ENCODE data around the gene C3AR1.
A peak's percentile ranks its signal among the peaks of the same experiment; 100 is the strongest.
"Not testable (repeated sequence)": the region's sequence is repeated elsewhere in the genome, so short reads cannot be mapped to it uniquely, and the experiment has no call there.

The C3AR1 gene

GRCh38 chr12:8030189-8030588 is 36.0 kb downstream of the C3AR1 start:
- no peak for DNase-seq

GRCh38 chr12:8028267-8028666 is 37.9 kb downstream of the C3AR1 start:
- DNase-seq: no peak

- no peak for DNase-seq
Measured at GRCh38 chr12:8027856-8028255, 38.3 kb downstream of the C3AR1 start.

- DNase-seq: peak; percentile 75 to 99 (median 95)
Measured at GRCh38 chr12:8026291-8026900, 39.8 kb downstream of the C3AR1 start.

GRCh38 chr12:8018666-8019581 is 47.2 kb downstream of the C3AR1 start:
- peak in 10 of 56 donors; percentile 8 to 45 (median 24) for DNase-seq

GRCh38 chr12:8018213-8018612 is 47.9 kb downstream of the C3AR1 start:
- not testable (repeated sequence) for DNase-seq

GRCh38 chr12:8014836-8015235 is 51.3 kb downstream of the C3AR1 start:
- no peak for DNase-seq

- no peak for DNase-seq
Measured at GRCh38 chr12:8012651-8013309, 53.4 kb downstream of the C3AR1 start.

- no peak for DNase-seq
Measured at GRCh38 chr12:8011331-8011730, 54.8 kb downstream of the C3AR1 start.

Data from nucleus accumbens (tissue), 56 donors.